Fibroblast of lung (primary cell): ENCODE measurements around the gene PWP1. TPM values are rescaled to one million over a fixed set of nuclear protein-coding genes. Genes with fewer than 3 reads are reported as not detected.

ENCODE experiments used
- DNase-seq, 2 donors: peaks; one replicate each; pipeline versions ENCODE4 v3.0.0 to v3.0.0-alpha.2; 2010; ENCODE audit warnings: low read depth in 2 of 2
- H2AFZ ChIP-seq: 2 replicates; pipeline ENCODE4 v1.5.1; 2012; ENCODE audit warnings: low read length, control low read depth, inconsistent platforms
- H3K27ac ChIP-seq: 2 replicates; pipeline ENCODE4 v1.5.1; 2011; ENCODE audit warnings: low read length, control low read depth; ENCODE audit not compliant: insufficient read depth
- H3K27me3 ChIP-seq: 2 replicates; pipeline ENCODE4 v1.5.1; 2011; ENCODE audit warnings: mild to moderate bottlenecking, low read length; ENCODE audit not compliant: control insufficient read depth, insufficient read depth
- H3K36me3 ChIP-seq: 2 replicates; pipeline ENCODE4 v1.5.1; 2011; ENCODE audit warnings: low read length; ENCODE audit not compliant: control insufficient read depth, insufficient read depth
- H3K4me1 ChIP-seq: 2 replicates; pipeline ENCODE4 v1.5.1; 2011; ENCODE audit warnings: low read length; ENCODE audit not compliant: control insufficient read depth, insufficient read depth; ENCODE audit errors: extremely low read depth
- H3K4me2 ChIP-seq: 2 replicates; pipeline ENCODE4 v1.5.1; 2011; ENCODE audit warnings: low read length, control low read depth; ENCODE audit not compliant: insufficient read depth; ENCODE audit errors: extremely low read depth
- H3K4me3 ChIP-seq, 4 experiments: fragments of 200-600 bp in 1 of 4; sonication (generic) in 1 of 4; replicated peaks in 1 of 4; 2 replicates each; pipeline ENCODE4 v1.5.1; 2011 to 2016; ENCODE audit warnings: low read length in 4 of 4, low read depth in 3 of 4, mild to moderate bottlenecking in 3 of 4, control low read depth in 2 of 4, inconsistent platforms in 1 of 4, mixed read lengths in 1 of 4; ENCODE audit not compliant: insufficient read depth in 1 of 4; ENCODE audit errors: control extremely low read depth in 1 of 4
- H3K79me2 ChIP-seq: 2 replicates; pipeline ENCODE4 v1.5.1; 2012; ENCODE audit warnings: mild to moderate bottlenecking, low read length, inconsistent platforms; ENCODE audit not compliant: control insufficient read depth, insufficient read depth
- H3K9ac ChIP-seq: 2 replicates; pipeline ENCODE4 v1.5.1; 2011; ENCODE audit warnings: mild to moderate bottlenecking, low read length, control low read depth; ENCODE audit not compliant: insufficient read depth
- H3K9me3 ChIP-seq: 2 replicates; pipeline ENCODE4 v1.5.1; 2012; ENCODE audit warnings: low read depth, low read length; ENCODE audit not compliant: control insufficient read depth, insufficient read depth
- H4K20me1 ChIP-seq: 2 replicates; pipeline ENCODE4 v1.5.1; 2011; ENCODE audit warnings: low read length; ENCODE audit not compliant: control insufficient read depth, insufficient read depth; ENCODE audit errors: extremely low read depth
- EZH2 ChIP-seq: IDR thresholded peaks from 2 replicates; pipeline ENCODE4 v1.5.1; 2012; ENCODE audit warnings: low read length, control low read depth, mild to moderate bottlenecking; ENCODE audit errors: missing control alignments
- polyA plus RNA-seq, 2 donors: library from polyadenylated mRNA; depleted of rRNA in 1 of 2; stranded (reverse) in 1 of 2; unstranded in 1 of 2; fragments of >200 nt; gene quantifications; 2 replicates each; pipeline ENCODE4 v1.2.1, GENCODE V29; 2011 to 2012; ENCODE audit warnings: missing spikeins in 1 of 2
- total RNA-seq: library from RNA; depleted of rRNA; stranded (reverse); fragments of >200 nt; gene quantifications from 2 replicates; pipeline ENCODE4 v1.2.1, GENCODE V29; 2014
- TF ChIP-seq, protein P1 (sequence below), 2 donors: IDR thresholded peaks in 1 of 2; conservative IDR thresholded peaks in 1 of 2; 1 replicate in 1 of 2; 2 replicates in 1 of 2; pipeline ENCODE4 v1.5.1; 2011 to 2012; ENCODE audit warnings: low read length in 2 of 2, control low read depth in 1 of 2, inconsistent platforms in 1 of 2, low read depth in 1 of 2, mild to moderate bottlenecking in 1 of 2

The PWP1 gene
- total and polyA plus RNA-seq, 2 donors (not counting 1 experiment from before 2014, with no cell fraction given) = 42.3 to 218 TPM

DNA sequence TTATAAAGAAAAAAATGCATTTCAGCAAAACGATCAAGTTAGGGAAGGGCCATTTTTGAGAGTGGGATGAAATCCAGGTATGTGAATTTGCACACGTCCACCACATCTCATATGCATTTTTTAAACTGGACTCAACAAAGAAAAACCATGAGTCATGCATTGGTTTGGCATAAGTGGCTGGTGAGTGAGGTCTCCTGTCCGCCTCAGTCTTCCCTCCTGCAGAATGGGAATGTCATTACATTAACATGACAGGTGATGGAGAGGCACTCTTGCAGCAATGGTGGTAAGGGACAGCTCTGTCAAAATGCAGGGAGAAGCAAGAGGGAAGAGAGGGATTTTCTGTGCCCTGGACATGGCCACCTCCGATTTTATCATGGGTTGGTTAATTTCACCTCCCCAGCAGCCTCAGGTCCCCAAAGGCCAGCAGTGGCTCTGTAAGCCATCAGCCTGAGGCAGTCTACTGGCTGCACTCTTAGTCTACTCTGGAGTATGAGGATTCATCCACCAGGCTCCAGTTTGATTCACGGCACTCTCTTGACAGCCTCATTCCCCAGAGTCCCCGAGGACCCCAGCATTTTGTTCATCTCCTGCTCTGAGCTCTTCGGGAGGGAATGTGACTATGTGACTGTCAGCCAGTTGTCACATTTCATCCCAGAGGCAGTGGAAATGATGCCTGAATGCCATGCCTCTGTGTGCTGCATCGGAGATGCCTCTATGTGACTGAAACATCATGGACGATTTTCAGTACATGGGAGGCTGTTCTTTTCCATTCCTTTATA is 17.1 kb upstream of the PWP1 start:
- no peak overlapping the region for H3K27ac ChIP-seq
- H3K9me3 ChIP-seq = no peaks in the 10 kb centered on the region
- no peak for TF ChIP-seq EZH2
- TF ChIP-seq, protein P1, sequence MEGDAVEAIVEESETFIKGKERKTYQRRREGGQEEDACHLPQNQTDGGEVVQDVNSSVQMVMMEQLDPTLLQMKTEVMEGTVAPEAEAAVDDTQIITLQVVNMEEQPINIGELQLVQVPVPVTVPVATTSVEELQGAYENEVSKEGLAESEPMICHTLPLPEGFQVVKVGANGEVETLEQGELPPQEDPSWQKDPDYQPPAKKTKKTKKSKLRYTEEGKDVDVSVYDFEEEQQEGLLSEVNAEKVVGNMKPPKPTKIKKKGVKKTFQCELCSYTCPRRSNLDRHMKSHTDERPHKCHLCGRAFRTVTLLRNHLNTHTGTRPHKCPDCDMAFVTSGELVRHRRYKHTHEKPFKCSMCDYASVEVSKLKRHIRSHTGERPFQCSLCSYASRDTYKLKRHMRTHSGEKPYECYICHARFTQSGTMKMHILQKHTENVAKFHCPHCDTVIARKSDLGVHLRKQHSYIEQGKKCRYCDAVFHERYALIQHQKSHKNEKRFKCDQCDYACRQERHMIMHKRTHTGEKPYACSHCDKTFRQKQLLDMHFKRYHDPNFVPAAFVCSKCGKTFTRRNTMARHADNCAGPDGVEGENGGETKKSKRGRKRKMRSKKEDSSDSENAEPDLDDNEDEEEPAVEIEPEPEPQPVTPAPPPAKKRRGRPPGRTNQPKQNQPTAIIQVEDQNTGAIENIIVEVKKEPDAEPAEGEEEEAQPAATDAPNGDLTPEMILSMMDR (conservative IDR thresholded peaks at IDR 0.05 in 1 of 2, IDR thresholded peaks at IDR 0.05 in 1 of 2; ENCODE audit: low read depth in 1 of 2, low read length in 2 of 2) = no peak
- no peaks in the 10 kb centered on the region for H3K4me1 ChIP-seq
- H4K20me1 ChIP-seq = no peaks in the 10 kb centered on the region
- no peak overlapping the region for H3K9ac ChIP-seq
- no peak overlapping the region for H3K4me2 ChIP-seq
- H2AFZ ChIP-seq = no peak overlapping the region
- DNase-seq = peak in 1 of 2 donors; percentile 20
- peaks cover 4% of the 10 kb centered on the region for H3K27me3 ChIP-seq
- no peak overlapping the region for H3K4me3 ChIP-seq
- H3K36me3 ChIP-seq = no peaks in the 10 kb centered on the region
- H3K79me2 ChIP-seq = no peaks in the 10 kb centered on the region

DNA sequence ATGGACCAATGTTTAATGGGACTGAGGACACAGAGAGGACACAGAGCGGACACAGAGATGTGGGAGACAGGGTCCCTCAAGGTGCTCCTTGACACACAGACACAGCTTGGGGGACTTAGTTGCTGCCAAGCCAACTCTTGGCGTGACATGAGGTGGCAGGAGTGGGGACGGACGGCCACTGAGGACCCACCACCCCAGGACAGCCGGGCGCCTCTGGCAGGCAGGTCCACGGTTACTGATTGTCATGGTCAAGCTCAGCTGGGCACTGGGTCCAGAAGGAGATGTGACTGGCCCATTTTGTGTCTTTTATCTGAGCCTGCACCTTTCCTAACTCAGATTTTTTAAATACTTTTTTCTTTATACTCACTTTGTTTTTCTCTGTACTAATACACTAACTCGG is 15.7 kb upstream of the PWP1 start:
- Histone ChIP-seq H3K4me3 (no peak overlapping the region), H3K27me3 (peaks cover 4% of the 10 kb centered on the region), H4K20me1 (no peaks in the 10 kb centered on the region), H3K4me2 (no peak overlapping the region), H3K9me3 (no peaks in the 10 kb centered on the region), H3K4me1 (no peaks in the 10 kb centered on the region), H3K79me2 (no peaks in the 10 kb centered on the region), H3K27ac (no peak overlapping the region), H3K9ac (no peak overlapping the region), H2AFZ (no peak overlapping the region), H3K36me3 (no peaks in the 10 kb centered on the region)
- TF ChIP-seq EZH2 = no peak
- TF ChIP-seq, protein P1 (conservative IDR thresholded peaks at IDR 0.05 in 1 of 2, IDR thresholded peaks at IDR 0.05 in 1 of 2; ENCODE audit: low read depth in 1 of 2, low read length in 2 of 2) = no peak
- no peak for DNase-seq

DNA sequence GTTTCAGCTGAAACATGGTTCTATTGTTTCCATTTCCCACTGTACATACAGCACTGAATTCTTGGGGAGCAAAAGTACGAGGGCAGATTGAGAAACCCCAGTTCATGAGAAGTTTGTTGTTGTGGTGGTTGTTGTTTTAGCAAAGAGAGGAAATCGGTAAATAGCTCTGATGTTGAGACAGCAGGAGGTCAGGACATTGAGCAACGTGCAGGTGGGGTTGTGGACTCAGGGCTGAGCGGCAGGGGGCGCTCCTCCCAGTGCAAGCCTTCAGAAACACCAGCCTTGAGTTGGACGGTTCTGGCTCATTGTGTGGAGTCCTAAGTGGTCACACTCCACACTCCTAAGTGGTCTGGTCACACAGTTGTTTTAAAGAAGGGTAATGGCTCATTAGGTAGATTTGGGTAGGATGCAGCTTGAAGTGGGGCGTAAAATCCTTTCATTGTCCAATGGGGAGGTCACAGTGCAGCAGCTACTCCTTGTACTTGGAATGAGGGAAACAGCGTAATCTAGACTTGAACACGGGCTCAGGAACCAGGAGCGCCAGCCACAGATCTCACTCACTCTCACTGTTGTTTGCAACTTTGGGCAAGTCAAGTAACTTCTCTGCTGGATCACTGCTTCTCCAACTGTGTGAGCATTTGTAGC is 14.5 kb upstream of the PWP1 start:
- no peak for DNase-seq
- H3K27ac ChIP-seq = no peak overlapping the region
- H3K27me3 ChIP-seq = peaks cover 2% of the 10 kb centered on the region
- H4K20me1 ChIP-seq = no peaks in the 10 kb centered on the region
- no peaks in the 10 kb centered on the region for H3K4me1 ChIP-seq
- no peak overlapping the region for H3K4me2 ChIP-seq
- no peak overlapping the region for H3K4me3 ChIP-seq
- H3K36me3 ChIP-seq = no peaks in the 10 kb centered on the region
- TF ChIP-seq, protein P1 (conservative IDR thresholded peaks at IDR 0.05 in 1 of 2, IDR thresholded peaks at IDR 0.05 in 1 of 2; ENCODE audit: low read depth in 1 of 2, low read length in 2 of 2) = peak; percentile 35 to 60
- no peak for TF ChIP-seq EZH2
- H3K9me3 ChIP-seq = no peaks in the 10 kb centered on the region
- H2AFZ ChIP-seq = no peak overlapping the region
- H3K79me2 ChIP-seq = no peaks in the 10 kb centered on the region
- H3K9ac ChIP-seq = no peak overlapping the region
